WTC11 (cell line): ENCODE results near the gene KEAP1.
A peak's percentile ranks its signal among the peaks of the same experiment; 100 is the strongest.

ENCODE experiments used
- ATF1 ChIP-seq: sonication (generic); formaldehyde crosslinking; IDR thresholded peaks from 2 replicates; pipeline ENCODE4 v1.8.1; 2023; ENCODE audit warnings: mild to moderate bottlenecking, moderate library complexity, missing genetic modification reagents
- FOXJ3 ChIP-seq: sonication (generic); formaldehyde crosslinking; IDR thresholded peaks from 2 replicates; pipeline ENCODE4 v1.9.0; 2021; ENCODE audit warnings: missing genetic modification reagents, mild to moderate bottlenecking, borderline replicate concordance
- FOXK1 ChIP-seq: sonication (generic); formaldehyde crosslinking; IDR thresholded peaks from 2 replicates; pipeline ENCODE4 v1.8.0; 2022; ENCODE audit warnings: mild to moderate bottlenecking, moderate library complexity, missing genetic modification reagents
- GABPB1 ChIP-seq: sonication (generic); formaldehyde crosslinking; IDR thresholded peaks from 2 replicates; pipeline ENCODE4 v1.8.1; 2023; ENCODE audit warnings: mild to moderate bottlenecking, missing genetic modification reagents
- KAT7 ChIP-seq: sonication (generic); formaldehyde crosslinking; IDR thresholded peaks from 2 replicates; pipeline ENCODE4 v1.8.1; 2023; ENCODE audit warnings: missing genetic modification reagents, mild to moderate bottlenecking, borderline replicate concordance
- NR1H2 ChIP-seq: sonication (generic); formaldehyde crosslinking; IDR thresholded peaks from 2 replicates; pipeline ENCODE4 v1.9.0; 2021; ENCODE audit warnings: mild to moderate bottlenecking, moderate library complexity, missing genetic modification reagents
- NR2C2 ChIP-seq: sonication (generic); formaldehyde crosslinking; IDR thresholded peaks from 2 replicates; pipeline ENCODE4 v1.8.0; 2022; ENCODE audit warnings: mild to moderate bottlenecking, missing genetic modification reagents
- TEAD4 ChIP-seq: sonication (generic); formaldehyde crosslinking; IDR thresholded peaks from 2 replicates; pipeline ENCODE4 v1.8.0; 2022; ENCODE audit warnings: mild to moderate bottlenecking, missing genetic modification reagents
- ZNF317 ChIP-seq: sonication (generic); formaldehyde crosslinking; IDR thresholded peaks from 2 replicates; pipeline ENCODE4 v1.8.1; 2023; ENCODE audit warnings: low read depth, mild to moderate bottlenecking, moderate library complexity, missing genetic modification reagents, borderline replicate concordance
- TF ChIP-seq, protein P1 (sequence below): fragments of 200-600 bp; IDR thresholded peaks from 2 replicates; pipeline ENCODE4 v1.8.0; 2022; ENCODE audit warnings: antibody characterized with exemption
- TF ChIP-seq, protein P2 (sequence below): sonication (generic); formaldehyde crosslinking; conservative IDR thresholded peaks from 2 replicates; pipeline ENCODE4 v1.8.1; 2022; ENCODE audit warnings: mild to moderate bottlenecking, missing genetic modification reagents
- TF ChIP-seq, protein P3 (sequence below): sonication (generic); formaldehyde crosslinking; conservative IDR thresholded peaks from 2 replicates; pipeline ENCODE4 v1.8.1; 2023; ENCODE audit warnings: mild to moderate bottlenecking, low read depth, missing genetic modification reagents, moderate library complexity
- TF ChIP-seq, protein P4 (sequence below): sonication (generic); formaldehyde crosslinking; IDR thresholded peaks from 2 replicates; pipeline ENCODE4 v1.8.1; 2023; ENCODE audit warnings: mild to moderate bottlenecking, missing genetic modification reagents, moderate library complexity

DNA sequence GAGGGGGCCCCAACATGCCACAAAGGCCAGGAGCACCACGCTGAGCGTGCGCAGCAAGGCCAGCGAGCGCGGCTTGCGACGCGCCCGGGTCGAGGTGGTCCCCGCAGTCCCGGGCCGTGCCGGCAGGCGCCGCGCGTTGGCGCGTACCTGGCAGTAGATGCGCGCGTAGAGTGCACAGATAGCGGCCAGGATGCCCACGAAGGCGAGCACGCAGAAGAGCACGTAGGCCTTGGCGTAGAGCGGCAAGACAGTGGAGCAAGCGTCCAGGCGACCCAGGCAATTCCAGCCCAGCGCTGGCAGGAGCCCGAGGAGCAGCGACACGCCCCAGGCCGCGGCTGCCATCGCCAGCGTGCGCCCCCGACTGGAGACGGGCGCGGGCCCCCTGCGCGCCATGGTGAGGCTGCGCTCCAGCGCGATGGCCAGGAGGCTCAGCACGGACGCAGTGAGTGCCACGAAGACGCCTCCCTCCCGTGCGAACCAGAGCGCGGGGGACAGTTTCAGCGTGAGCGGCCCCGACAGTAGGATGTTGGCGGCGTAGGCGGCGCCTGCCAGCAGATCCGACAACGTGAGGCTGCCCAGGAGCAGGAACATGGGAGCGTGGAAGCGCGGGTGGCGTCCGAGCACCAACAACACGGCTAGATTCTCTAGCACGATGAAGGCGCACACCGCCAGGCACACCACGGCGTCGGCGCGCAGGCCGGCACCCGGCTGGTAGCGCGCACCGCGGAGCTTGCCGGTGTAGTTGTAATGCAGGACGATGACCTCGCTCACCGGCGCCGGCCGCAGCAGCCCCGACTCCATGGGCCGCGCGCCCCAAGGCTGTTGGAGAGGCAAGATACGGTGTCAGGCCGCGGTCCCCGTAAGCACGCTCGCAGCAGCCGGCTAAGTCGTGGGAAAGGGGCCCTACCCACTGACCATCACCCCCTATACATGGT lies 11.3 kb upstream of the KEAP1 start:
- TF ChIP-seq ATF1 (CRISPR knock-in tag): no peak
- no peak for TF ChIP-seq FOXJ3 (CRISPR knock-in tag)
- no peak for TF ChIP-seq ZNF317 (CRISPR knock-in tag)
- TF ChIP-seq, protein P1, sequence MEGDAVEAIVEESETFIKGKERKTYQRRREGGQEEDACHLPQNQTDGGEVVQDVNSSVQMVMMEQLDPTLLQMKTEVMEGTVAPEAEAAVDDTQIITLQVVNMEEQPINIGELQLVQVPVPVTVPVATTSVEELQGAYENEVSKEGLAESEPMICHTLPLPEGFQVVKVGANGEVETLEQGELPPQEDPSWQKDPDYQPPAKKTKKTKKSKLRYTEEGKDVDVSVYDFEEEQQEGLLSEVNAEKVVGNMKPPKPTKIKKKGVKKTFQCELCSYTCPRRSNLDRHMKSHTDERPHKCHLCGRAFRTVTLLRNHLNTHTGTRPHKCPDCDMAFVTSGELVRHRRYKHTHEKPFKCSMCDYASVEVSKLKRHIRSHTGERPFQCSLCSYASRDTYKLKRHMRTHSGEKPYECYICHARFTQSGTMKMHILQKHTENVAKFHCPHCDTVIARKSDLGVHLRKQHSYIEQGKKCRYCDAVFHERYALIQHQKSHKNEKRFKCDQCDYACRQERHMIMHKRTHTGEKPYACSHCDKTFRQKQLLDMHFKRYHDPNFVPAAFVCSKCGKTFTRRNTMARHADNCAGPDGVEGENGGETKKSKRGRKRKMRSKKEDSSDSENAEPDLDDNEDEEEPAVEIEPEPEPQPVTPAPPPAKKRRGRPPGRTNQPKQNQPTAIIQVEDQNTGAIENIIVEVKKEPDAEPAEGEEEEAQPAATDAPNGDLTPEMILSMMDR: no peak
- TF ChIP-seq, protein P2, sequence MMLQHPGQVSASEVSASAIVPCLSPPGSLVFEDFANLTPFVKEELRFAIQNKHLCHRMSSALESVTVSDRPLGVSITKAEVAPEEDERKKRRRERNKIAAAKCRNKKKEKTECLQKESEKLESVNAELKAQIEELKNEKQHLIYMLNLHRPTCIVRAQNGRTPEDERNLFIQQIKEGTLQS (CRISPR knock-in tag): no peak
- no peak for TF ChIP-seq GABPB1 (CRISPR knock-in tag)
- TF ChIP-seq NR2C2 (CRISPR knock-in tag): no peak
- TF ChIP-seq, protein P3, sequence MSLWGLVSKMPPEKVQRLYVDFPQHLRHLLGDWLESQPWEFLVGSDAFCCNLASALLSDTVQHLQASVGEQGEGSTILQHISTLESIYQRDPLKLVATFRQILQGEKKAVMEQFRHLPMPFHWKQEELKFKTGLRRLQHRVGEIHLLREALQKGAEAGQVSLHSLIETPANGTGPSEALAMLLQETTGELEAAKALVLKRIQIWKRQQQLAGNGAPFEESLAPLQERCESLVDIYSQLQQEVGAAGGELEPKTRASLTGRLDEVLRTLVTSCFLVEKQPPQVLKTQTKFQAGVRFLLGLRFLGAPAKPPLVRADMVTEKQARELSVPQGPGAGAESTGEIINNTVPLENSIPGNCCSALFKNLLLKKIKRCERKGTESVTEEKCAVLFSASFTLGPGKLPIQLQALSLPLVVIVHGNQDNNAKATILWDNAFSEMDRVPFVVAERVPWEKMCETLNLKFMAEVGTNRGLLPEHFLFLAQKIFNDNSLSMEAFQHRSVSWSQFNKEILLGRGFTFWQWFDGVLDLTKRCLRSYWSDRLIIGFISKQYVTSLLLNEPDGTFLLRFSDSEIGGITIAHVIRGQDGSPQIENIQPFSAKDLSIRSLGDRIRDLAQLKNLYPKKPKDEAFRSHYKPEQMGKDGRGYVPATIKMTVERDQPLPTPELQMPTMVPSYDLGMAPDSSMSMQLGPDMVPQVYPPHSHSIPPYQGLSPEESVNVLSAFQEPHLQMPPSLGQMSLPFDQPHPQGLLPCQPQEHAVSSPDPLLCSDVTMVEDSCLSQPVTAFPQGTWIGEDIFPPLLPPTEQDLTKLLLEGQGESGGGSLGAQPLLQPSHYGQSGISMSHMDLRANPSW (CRISPR knock-in tag): 0 out of 2 replicates have a peak, but pooled peaks have one; percentile 13
- TF ChIP-seq NR1H2: no peak
- TF ChIP-seq, protein P4, sequence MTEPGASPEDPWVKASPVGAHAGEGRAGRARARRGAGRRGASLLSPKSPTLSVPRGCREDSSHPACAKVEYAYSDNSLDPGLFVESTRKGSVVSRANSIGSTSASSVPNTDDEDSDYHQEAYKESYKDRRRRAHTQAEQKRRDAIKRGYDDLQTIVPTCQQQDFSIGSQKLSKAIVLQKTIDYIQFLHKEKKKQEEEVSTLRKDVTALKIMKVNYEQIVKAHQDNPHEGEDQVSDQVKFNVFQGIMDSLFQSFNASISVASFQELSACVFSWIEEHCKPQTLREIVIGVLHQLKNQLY (CRISPR knock-in tag): no peak; the same call in 1 of the 2 replicates
- TF ChIP-seq KAT7 (CRISPR knock-in tag): peak; percentile 96
- TF ChIP-seq TEAD4 (CRISPR knock-in tag): no peak
- TF ChIP-seq FOXK1 (CRISPR knock-in tag): no peak; the same call in 1 of the 2 replicates
